ENCODE measurements around the gene SOWAHD. TPM values are rescaled to one million over a fixed set of nuclear protein-coding genes. Genes with fewer than 3 reads are reported as not detected.

The SOWAHD gene
- polyA plus RNA-seq, 3 donors from 2014 or later: 0.33 to 0.69 TPM; not detected in 1

Other genes with a start within 250 kb of the SOWAHD start
- gene STEEP1, start 193.2 kb upstream of the SOWAHD start, polyA plus RNA-seq: 10 to 100 TPM in 2 of 3 donors, 1 to 10 TPM in 1; 5.5 to 21.1 (median 11.2) TPM
- gene UBE2A, start 184.0 kb upstream of the SOWAHD start, polyA plus RNA-seq: 10 to 100 TPM; 72.8 to 96.1 (median 76.0) TPM
- 1 to 10 TPM; 2.4 to 4.2 (median 2.6) TPM for gene NKRF, start 152.2 kb upstream of the SOWAHD start, polyA plus RNA-seq
- gene SEPTIN6, start 65.4 kb upstream of the SOWAHD start, polyA plus RNA-seq: 100 to 1,000 TPM; 104 to 244 (median 139) TPM
- gene RPL39, start 33.0 kb downstream of the SOWAHD start, polyA plus RNA-seq: 1,000 to 10,000 TPM; 1,116 to 2,496 (median 1,471) TPM
- 10 to 100 TPM in 1 of 3 donors, 1 to 10 TPM in 2; 2.2 to 13.9 (median 5.9) TPM for gene UPF3B, start 94.4 kb downstream of the SOWAHD start, polyA plus RNA-seq
- gene RNF113A, start 113.1 kb downstream of the SOWAHD start, polyA plus RNA-seq: 10 to 100 TPM; 69.9 to 83.8 (median 72.7) TPM
- 100 to 1,000 TPM; 274 to 448 (median 365) TPM for gene NDUFA1, start 113.2 kb downstream of the SOWAHD start, polyA plus RNA-seq
- not detected for gene AKAP14, start 137.3 kb downstream of the SOWAHD start, polyA plus RNA-seq
- 1 to 10 TPM; 1.3 to 4.7 (median 1.8) TPM for gene NKAP, start 185.2 kb downstream of the SOWAHD start, polyA plus RNA-seq

All from immature natural killer cell (primary cell).